ENCODE measurements around the gene ITFG1.
A peak's percentile ranks its signal among the peaks of the same experiment; 100 is the strongest.

Gene ITFG1

DNA sequence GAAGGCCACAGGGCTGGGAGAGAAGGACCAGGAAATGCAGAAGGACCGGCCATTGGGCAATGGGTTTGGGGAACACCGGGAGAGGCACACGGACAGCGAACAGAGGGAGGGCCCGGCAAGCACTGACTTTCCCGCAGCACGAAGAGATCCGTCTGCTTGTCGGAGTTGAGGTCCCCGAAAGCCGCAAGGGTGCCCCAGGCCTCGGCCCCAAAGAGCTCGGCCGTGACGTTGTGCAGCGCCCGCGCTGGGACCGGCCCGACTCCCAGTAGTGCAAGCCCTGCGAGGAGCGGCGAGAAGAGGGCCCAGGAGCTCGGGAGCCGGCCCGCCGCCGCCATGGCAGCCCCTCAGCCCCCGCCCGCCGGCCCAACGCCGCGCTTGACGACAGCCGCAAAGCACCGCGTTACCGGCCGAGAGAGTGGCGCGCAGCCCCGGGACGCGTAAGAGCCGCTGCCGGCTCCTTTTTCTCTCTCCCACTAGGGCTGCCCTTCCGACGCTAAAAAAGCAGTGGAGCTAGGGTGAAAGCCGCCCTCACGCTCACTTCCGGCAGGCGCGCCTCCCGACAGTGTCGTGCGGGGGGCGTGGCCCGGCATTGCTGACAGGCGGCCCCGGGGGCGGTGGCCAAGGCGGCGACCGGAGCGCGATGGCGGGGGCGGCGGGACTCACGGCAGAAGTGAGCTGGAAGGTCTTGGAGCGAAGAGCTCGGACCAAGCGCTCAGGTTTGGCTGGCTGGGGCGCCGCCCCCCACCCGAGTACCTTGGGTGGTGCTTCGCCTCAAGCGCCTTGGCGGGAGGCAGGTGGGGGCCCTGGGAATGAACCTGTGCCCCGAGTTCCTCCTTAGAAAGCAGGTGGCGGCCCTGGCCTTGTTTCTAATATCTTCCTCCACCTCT is at the start of gene ITFG1, which contains the start of gene PHKB:
Gene ITFG1, minus strand, starts transcription at position 353 of the 887 bp plus-strand sequence. Its CDS starts 18 bp downstream, at position 335.
Gene PHKB, plus strand, starts transcription at position 621 of the 887 bp plus-strand sequence. Its CDS starts 20 bp downstream, at position 641.
- peak; percentile 82 for DNase-seq (ENCODE audit: low read depth)

- DNase-seq (ENCODE audit: low read depth), result no peak
Measured at GRCh38 chr16:47507701-47508100, 46.8 kb upstream of the ITFG1 start.

DNA sequence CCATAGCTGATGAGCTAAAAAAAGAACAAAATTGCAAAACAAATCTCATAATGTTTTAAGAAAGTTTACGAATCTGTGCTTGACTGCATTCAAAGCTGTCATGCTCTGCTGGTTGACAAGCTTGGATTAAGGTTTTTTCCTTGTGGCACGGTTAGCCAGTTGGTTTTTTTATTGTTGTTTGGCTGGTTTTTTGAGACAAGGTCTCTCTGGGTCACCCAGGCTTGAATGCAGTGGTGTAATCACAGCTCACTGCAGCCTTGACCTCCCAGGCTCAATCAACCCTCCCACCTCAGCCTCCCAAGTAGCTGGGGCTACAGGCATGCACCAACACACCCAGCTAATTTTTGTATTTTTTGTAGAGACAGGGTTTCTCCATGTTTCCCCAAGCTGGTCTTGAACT is 45.9 kb upstream of the ITFG1 start:
- DNase-seq (ENCODE audit: low read depth), result no peak

DNA sequence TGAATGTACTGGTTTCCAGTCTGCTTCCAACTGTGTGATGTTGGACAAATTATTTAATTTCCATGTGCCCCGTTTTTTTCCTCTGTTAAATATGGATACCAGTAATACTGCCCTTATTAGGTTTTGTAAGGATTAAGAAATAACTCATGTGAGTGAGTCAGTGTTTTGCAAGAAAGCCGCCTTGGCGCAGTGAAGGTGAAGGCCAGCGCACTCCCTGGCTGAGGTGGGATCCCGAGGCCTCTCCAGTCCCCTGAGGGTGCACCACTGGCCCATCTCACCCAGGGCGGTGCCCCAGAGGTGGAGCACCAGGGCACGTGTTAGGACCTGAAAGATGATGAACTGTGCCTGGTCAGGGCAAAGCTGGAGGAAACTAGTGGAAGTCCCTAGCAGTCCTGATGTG is 43.7 kb upstream of the ITFG1 start:
- DNase-seq (ENCODE audit: low read depth), result no peak

DNA sequence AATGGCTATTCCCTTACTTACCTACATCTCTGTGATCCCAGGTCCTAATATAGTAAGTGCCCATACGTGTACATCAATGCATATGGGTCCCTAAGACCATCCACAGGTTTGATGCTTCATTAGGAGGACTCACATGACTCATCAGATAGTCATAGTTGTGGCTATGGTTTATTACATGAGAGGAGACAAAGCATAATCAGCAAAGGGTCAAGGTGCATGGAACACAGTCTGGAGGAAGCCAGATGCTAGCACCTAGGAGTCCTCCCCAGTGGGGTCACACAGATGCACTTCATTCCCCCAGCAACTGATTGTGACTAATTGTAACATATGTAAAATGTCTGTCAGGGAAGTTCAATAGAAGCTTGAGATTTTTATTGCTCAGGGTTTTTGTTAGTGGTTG is 43.1 kb upstream of the ITFG1 start:
- no peak for DNase-seq (ENCODE audit: low read depth)

GRCh38 chr16:47499700-47500264 is 38.9 kb upstream of the ITFG1 start:
- DNase-seq (ENCODE audit: low read depth), result no peak

GRCh38 chr16:47499080-47499699 is 38.3 kb upstream of the ITFG1 start:
- no peak for DNase-seq (ENCODE audit: low read depth)

DNA sequence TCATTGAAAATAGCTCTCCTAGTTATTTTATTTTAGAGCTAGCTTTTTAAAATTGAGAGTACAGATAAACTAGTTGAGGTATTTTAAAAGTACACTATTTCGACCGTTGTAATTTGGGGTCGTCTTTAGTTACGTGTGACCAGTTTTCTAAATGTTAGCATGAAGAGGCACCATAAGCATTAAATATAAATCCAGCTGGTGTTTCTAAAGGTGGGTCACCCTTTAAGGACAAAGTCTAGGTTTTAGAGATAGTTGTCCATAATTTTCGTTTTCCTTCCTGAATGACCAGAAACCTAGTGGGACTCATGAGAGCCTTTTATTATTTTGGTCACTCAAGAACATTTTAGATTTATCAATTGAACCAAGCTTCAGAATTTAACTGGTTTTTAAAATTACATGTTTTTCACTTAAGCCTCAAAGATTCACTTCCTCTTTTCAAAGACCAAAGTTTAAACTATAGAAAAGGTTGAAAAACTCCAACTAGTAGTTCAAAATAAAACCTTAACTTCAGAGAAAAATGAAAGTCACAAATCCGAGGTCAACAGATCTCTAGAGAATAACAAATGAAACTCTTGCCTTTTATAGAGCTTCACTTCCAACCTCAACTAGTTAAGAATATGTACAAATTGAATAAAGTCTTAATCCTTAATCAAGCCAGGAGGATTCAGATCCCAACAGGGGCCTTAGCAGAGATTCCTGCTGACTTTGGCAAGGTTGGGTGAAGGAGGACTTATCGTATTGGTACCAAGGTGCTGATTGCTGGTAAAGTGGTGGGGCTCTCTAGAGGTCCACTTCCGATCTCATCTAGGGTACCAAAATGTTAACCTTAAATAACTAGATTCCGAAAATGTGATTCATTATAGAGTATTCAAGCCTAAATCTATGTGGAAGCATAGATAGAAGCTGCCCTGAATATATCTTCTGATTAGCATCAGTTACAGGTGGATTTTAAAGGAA is 32.8 kb upstream of the ITFG1 start:
- no peak for DNase-seq (ENCODE audit: low read depth)

DNA sequence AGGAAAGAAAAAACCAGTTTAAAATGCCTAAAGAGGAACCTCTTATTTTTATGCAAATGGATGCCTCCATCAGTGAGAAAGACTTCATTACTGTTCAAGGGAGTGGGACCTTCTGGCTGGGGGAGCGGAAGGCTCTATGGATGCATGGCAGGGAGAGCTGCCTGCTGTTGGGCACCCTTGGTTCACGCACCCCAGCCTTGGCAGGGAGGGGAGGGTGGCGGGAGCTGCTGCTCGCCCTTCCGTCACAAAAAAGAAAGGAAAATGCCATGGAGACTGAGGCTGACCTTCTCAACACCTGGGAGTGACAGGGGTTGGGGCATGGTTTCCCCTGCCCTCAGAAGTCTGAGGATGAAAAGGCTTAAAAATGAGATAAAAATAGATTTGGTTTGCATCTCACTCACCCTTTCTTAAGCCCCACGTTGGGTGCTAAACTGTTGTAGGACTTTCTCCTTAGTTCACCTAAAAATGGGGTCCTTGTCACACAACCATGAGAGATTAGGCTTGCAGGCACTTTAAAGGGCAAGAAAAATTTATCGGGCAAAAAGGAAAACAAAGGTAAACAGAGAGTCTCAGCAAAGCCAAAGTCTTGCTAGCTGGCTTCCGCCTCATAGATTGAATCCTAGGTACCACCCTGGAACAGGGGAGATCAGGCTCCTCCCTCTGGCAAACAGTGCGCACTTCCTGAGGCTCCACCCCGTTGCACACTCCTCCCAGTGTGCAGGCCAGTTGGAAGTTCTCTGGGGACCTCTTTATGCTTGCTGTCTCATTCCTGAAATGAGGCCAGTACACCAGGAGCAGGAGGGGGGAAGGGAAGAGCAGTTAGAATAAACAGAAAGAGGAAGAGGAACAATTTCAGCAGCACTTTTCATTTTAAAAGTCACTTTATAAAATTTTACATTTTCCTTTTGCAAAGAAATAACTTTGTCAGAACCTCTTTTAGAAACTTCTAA is 31.8 kb upstream of the ITFG1 start:
- peak; percentile 15 for DNase-seq (ENCODE audit: low read depth)

GRCh38 chr16:47492036-47492427 is 31.2 kb upstream of the ITFG1 start:
- DNase-seq (ENCODE audit: low read depth), result no peak

DNA sequence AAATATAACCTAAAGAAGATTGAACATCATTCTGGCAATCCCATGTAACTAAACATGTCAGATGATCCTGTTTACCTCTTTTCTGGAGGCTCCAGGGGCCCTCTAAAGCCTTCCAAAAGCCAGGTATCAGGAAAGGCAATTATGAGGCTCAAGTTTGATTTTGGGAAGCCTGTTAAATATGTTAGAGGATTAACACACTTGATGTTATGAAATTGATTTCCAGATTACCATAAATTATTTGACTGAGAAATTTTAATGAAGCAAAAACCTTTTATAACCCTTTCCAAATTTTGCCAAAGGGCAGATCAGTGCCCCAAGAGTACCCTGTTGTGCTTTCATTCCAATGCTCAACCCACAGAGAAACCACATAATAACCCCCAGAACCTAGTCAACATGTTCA is 29.6 kb upstream of the ITFG1 start:
- no peak for DNase-seq (ENCODE audit: low read depth)

- DNase-seq (ENCODE audit: low read depth), result no peak
Measured at GRCh38 chr16:47488051-47488450, 27.2 kb upstream of the ITFG1 start.

- DNase-seq (ENCODE audit: low read depth), result no peak
Measured at GRCh38 chr16:47486856-47487255, 26.0 kb upstream of the ITFG1 start.

DNA sequence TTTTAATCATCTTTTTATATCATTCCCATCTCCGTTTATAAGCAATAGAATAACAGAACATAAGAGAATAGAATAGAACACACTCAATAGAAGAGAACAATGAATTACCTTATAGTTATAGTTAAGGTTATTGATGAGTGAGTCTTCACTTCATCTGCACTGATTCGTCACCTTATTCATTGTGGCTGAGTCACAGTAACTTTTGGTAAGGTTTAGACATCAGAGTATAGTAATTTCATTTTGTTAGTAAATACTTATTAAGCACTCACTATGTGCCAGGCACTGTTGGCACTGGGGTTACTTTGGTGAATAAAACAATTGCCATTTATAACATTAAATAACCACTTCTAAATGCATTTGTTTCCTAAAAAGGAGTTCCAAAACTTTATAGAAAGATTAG is 22.8 kb upstream of the ITFG1 start:
- no peak for DNase-seq (ENCODE audit: low read depth)

DNA sequence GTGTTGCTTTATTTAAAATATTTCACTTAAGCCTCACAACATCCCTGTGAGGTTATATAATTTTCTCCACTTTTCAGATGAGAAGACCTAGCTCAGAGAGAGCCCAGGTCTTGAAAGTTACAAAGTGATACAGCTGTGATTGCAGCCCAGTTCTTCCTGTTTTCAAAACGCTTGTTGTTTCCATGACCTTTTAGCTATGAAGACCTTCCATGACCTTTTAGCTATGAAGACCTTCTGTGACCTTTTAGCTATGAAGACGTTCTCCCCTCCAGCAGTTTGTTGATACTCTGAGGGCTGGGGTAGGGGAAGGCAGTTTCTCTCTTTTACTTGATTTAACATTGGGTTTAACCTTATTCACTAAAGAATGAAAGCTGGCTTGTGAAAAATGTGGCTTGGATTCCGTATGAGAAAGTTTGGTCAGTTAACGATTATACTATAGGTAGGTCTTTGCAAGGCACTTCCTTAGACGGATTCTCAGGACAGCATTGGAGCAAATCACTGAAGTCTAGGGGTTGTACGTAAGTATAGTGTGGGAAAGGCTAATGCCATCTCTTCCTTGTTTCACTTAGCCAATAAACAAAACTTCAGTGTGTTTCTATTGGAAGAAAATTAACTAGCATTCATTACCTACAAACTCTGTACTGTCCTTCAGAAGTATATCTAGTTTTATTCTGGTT is 21.0 kb upstream of the ITFG1 start:
- DNase-seq (ENCODE audit: low read depth), result no peak

DNA sequence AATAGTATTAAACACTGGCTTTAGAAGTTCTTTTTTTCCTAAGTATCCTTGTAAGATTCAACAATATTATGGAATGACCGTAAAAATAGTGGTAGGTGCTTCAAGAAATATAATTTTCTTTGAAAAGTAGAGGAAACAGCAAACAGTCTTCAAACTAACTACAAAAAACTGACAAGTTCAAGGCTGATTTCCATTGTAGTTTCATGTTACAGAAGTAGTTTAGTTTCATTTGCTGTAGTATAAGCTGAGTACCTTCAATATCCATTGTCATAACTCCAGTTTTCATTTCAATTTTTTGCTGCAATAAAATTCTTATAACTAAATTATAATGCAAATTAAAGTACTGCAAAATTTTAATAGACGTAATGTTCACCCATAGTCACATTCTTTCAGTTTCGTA is 19.5 kb upstream of the ITFG1 start:
- DNase-seq (ENCODE audit: low read depth), result no peak

DNA sequence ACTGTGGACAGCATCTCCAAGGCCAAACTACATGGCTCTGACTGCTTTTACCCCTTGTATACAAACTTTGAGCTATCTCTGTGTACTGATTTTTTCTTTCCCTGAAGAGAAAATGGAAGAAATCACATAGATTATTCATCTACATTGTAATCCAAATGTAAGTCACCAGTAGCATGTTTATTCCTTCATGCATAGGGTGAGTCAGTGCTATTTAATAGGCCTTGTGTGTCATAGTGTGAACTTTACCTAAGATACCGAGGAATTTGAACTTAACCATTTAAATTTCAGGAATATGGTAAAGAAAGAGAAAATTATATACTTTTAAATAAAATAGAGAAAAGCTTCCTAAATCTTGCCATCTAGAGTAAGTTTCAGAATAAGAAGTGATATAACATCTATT is 16.8 kb upstream of the ITFG1 start:
- no peak for DNase-seq (ENCODE audit: low read depth)

DNA sequence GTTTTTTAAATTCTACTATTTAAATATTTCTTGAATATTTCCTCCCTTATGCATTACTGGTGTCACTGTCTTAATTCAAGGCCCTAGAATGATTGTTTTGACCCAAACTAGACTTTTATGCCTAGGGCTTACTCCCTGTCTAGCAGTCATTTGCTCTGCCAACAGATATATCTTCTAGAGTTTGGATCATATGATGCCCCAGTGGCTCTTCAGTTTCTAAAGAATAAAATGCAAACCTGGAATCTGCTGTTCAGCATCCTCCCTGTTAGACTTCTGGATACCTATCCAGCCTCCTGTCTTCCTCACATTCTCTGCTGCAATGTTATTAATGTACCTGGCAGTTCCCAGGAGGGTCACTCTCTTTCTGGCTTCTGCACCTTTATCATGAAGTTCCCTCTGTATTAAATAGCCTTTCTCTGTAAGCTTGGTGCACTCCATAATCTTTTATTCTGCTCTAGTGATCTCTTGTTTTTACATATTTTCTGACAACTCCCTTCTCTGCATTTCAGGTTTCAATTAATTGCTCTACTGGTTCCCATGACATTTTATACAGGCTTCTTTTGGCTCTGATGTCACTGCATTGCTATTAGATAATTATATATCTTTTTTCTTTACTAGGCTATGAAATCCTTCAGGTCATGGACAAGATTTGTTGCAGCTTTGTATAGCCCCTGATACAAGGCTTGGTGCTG is 15.9 kb upstream of the ITFG1 start:
- no peak for DNase-seq (ENCODE audit: low read depth)

DNA sequence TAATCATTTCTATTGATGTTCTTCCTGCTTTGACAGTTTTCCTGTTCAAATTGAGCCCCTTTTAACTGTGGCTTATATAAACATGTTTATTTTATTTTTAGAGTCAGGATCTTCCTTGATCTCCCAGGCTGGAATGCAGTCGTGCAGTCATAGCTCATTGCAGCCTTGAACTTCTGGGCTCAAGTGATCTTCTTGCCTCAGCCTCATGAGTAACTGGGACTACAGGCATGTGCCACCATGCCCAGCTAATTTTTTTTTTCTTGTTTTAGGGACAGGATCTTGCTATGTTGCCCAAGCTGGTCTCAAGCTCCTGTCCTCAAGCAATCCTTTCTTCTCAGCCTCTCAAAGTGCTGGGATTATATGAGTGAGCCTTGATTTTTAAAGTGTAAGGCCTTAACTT is 14.9 kb upstream of the ITFG1 start:
- DNase-seq (ENCODE audit: low read depth), result no peak

DNA sequence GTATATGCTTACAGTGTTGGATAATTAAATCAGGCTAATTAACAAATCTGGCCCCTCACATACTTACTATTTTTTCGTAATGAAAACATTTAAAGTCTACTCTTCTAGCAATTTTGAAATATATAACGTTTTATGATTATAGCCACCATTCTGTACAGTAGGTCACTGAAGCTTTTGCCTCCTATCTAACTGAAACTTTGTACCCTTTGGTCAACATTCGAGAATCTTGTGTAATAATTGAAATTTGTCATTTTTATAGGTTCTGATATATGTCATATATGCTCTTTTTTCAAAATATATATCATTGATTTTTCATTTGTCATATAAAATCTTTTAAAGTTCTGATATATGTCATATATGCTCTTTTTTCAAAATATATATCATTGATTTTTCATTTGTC is 12.9 kb upstream of the ITFG1 start:
- DNase-seq (ENCODE audit: low read depth), result no peak
